ENCODE results near the gene MAP3K6. TPM values are rescaled to one million over a fixed set of nuclear protein-coding genes. Genes with fewer than 3 reads are reported as not detected.

Gene MAP3K6
- total and polyA plus RNA-seq, 2 of the 13 experiments (the other 11 are each of a cell fraction or from before 2014, with no cell fraction given) = 2.7 to 3.2 TPM

- Histone ChIP-seq H3K27me3 (ENCODE audit: control insufficient read depth in 1 of 2, insufficient read depth in 2 of 2, low read length in 2 of 2) (no peaks in the 10 kb centered on the region), H3K27ac (ENCODE audit: extremely low read length, insufficient read depth, low read length) (no peak overlapping the region), H4K20me1 (ENCODE audit: insufficient read depth, low read length) (no peaks in the 10 kb centered on the region), H3K79me2 (ENCODE audit: insufficient read depth, low read length) (no peaks in the 10 kb centered on the region), H3K4me2 (ENCODE audit: low read depth, low read length) (no peak overlapping the region), H3K9me3 (ENCODE audit: low read length) (no peaks in the 10 kb centered on the region), H3K36me3 (replicated peaks in 1 of 2; ENCODE audit: control insufficient read depth in 1 of 2, insufficient read depth in 2 of 2, low read length in 2 of 2) (0 out of 5 replicates have a peak, but pooled peaks cover 0 to 2% of the 10 kb centered on the region in 2 experiments), H3K9ac (ENCODE audit: insufficient read depth, low read depth, low read length) (no peak overlapping the region), H2AFZ (ENCODE audit: low read length) (no peak overlapping the region), H3K4me3 (replicated peaks in 1 of 3; ENCODE audit: insufficient read depth in 1 of 3, low read depth in 2 of 3, low read length in 3 of 3) (no peak overlapping the region), H3K4me1 (ENCODE audit: insufficient read depth, low read length) (peaks cover 22% of the 10 kb centered on the region)
- ChIA-PET CTCF (ENCODE audit: low intra/inter-chr PET ratio, low total read pairs) (no interaction called here), POLR2A (no interaction called here)
- DNase-seq (ENCODE audit: low spot score) (no peak), ATAC-seq (no peak), FAIRE-seq (no peak)
- intact Hi-C loops (cut with micrococcal nuclease; ENCODE audit: unreplicated experiment) = no loop called here
- WGBS (ENCODE audit: low lambda C conversion rate) = 92% methylated on average over 62 of the region's 71 CpGs
- in situ Hi-C loops (cut with HindIII; ENCODE audit: extremely low pct_ligation_motif_present, low pct_unique_long_range_greater_than_20kb) = no loop called here
- TF ChIP-seq SP5 (CRISPR knock-in tag; IDR thresholded peaks at IDR 0.05; ENCODE audit: borderline replicate concordance, low read depth) = no peak
- no peak for TF ChIP-seq GFI1 (CRISPR knock-in tag; IDR thresholded peaks at IDR 0.05; ENCODE audit: borderline replicate concordance)
- TF ChIP-seq ZBTB34 (CRISPR knock-in tag; IDR thresholded peaks at IDR 0.05) = no peak
- TF ChIP-seq MXD4 (CRISPR knock-in tag; IDR thresholded peaks at IDR 0.05) = no peak
- TF ChIP-seq ISX (CRISPR knock-in tag; conservative IDR thresholded peaks at IDR 0.05) = no peak
- no peak for TF ChIP-seq SSRP1 (CRISPR knock-in tag; IDR thresholded peaks at IDR 0.05)
- no peak for TF ChIP-seq ZNF431 (CRISPR knock-in tag; IDR thresholded peaks at IDR 0.05; ENCODE audit: borderline replicate concordance, low read depth)
- no peak for TF ChIP-seq TEF (CRISPR knock-in tag; IDR thresholded peaks at IDR 0.05)
- TF ChIP-seq ZNF281 (CRISPR knock-in tag; IDR thresholded peaks at IDR 0.05; ENCODE audit: borderline replicate concordance) = no peak
- TF ChIP-seq ZNF3 (CRISPR knock-in tag; IDR thresholded peaks at IDR 0.05) = no peak
- TF ChIP-seq ARID5B (CRISPR knock-in tag; IDR thresholded peaks at IDR 0.05) = no peak
- no peak for TF ChIP-seq CREBL2 (CRISPR knock-in tag; IDR thresholded peaks at IDR 0.05; ENCODE audit: borderline replicate concordance)
- TF ChIP-seq FOXK2 (IDR thresholded peaks at IDR 0.05) = no peak
- no TSS peak for BruUV-seq (replicated peaks)
Observed at GRCh38 chr1:27360159-27361043, 6.4 kb downstream of the MAP3K6 start.
